Ramos (cell line): ENCODE data around the gene ZNF606.
"Not testable (repeated sequence)": the region's sequence is repeated elsewhere in the genome, so short reads cannot be mapped to it uniquely, and the experiment has no call there.

Experiments used
- in situ Hi-C: fragments of 300-500 bp; cut with MboI; formaldehyde crosslinking; loops from one replicate; pipeline ENCODE4 v1.14.3; 2022; ENCODE audit warnings: low sequenced_read_pairs; ENCODE audit not compliant: unreplicated experiment

ZNF606 gene

GRCh38 chr19:58014141-58014540 lies 11.5 kb upstream of the ZNF606 start:
- in situ Hi-C loops = no loop called here

- in situ Hi-C loops = no loop called here
These were observed 7.9 kb upstream of the ZNF606 start for GRCh38 chr19:58010507-58010906.

- in situ Hi-C loops = no loop called here
These were observed 7.2 kb upstream of the ZNF606 start for GRCh38 chr19:58009666-58010301.

GRCh38 chr19:58009301-58009665 lies 6.7 kb upstream of the ZNF606 start:
- in situ Hi-C loops = no loop called here

GRCh38 chr19:58008877-58009276 lies 6.3 kb upstream of the ZNF606 start:
- in situ Hi-C loops = not testable (repeated sequence)

GRCh38 chr19:58007285-58007684 lies 4.7 kb upstream of the ZNF606 start:
- in situ Hi-C loops = no loop called here

GRCh38 chr19:58003174-58003828 lies 681 bp upstream of the ZNF606 start:
- in situ Hi-C loops = no loop called here

- in situ Hi-C loops = no loop called here
These were observed 688 bp downstream of the ZNF606 start for GRCh38 chr19:58001895-58002369.

- in situ Hi-C loops = no loop called here
These were observed 1.9 kb downstream of the ZNF606 start for GRCh38 chr19:58000677-58001076.

- in situ Hi-C loops = no loop called here
These were observed 9.8 kb downstream of the ZNF606 start for GRCh38 chr19:57992841-57993240.

GRCh38 chr19:57978586-57979289 lies 23.9 kb downstream of the ZNF606 start:
- in situ Hi-C loops = no loop called here

- in situ Hi-C loops = loop anchor here (25.0 kb wide), 1 partner anchor 1562 kb away; the partner anchor contains the start of gene ZNF583
These were observed 28.2 kb downstream of the ZNF606 start, which contains the start of gene C19orf18 for GRCh38 chr19:57974434-57974833. C19orf18 (minus strand) TSS chr19:57974534; CDS start chr19:57974432, 102 bp downstream.

GRCh38 chr19:57964761-57965160 lies 37.9 kb downstream of the ZNF606 start:
- in situ Hi-C loops = loop anchor here (25.0 kb wide), 1 partner anchor 1552 kb away; the partner anchor contains the start of gene ZNF583

GRCh38 chr19:57961785-57962184 lies 40.8 kb downstream of the ZNF606 start:
- in situ Hi-C loops = loop anchor here (25.0 kb wide), 1 partner anchor 1549 kb away; the partner anchor contains the start of gene ZNF583

GRCh38 chr19:57954996-57955395 lies 47.6 kb downstream of the ZNF606 start:
- in situ Hi-C loops = loop anchor here (25.0 kb wide), 1 partner anchor 1543 kb away; the partner anchor contains the start of gene ZNF583

- in situ Hi-C loops = loop anchor here (25.0 kb wide), 1 partner anchor 1537 kb away; the partner anchor contains the start of gene ZNF583
These were observed 52.9 kb downstream of the ZNF606 start for GRCh38 chr19:57949702-57950101.

GRCh38 chr19:57949296-57949695 lies 53.3 kb downstream of the ZNF606 start:
- in situ Hi-C loops = no loop called here

- in situ Hi-C loops = no loop called here
These were observed 55.0 kb downstream of the ZNF606 start, which contains the start of gene ZNF256 for GRCh38 chr19:57947419-57948134. ZNF256 (minus strand) TSS chr19:57947706; CDS start chr19:57947474, 232 bp downstream.

GRCh38 chr19:57947088-57947418 lies 55.6 kb downstream of the ZNF606 start:
- in situ Hi-C loops = no loop called here

- in situ Hi-C loops = no loop called here
These were observed 56.3 kb downstream of the ZNF606 start for GRCh38 chr19:57946316-57946715.
